ENCODE measurements around the gene SP7.
"Not testable (repeated sequence)": the region's sequence is repeated elsewhere in the genome, so short reads cannot be mapped to it uniquely, and the experiment has no call there.

DNA sequence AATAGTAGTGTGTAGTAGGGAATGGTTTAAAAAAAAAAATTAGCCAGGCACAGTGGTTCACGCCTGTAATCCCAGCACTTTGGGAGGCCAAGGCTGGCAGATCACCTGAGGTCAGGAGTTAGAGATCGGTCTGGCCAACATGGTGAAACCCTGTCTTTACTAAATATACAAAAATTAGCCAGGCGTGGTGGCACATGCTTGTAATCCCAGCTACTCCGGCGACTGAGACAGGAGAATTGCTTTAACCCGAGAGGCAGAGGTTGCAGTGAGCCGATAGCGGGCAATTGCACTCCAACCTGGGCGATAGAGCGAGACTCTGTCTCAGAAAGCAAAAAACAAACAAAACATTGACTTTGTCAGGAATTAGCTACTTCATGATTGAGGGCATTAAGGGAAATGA, 39.0 kb downstream of the SP7 start:
- not testable (repeated sequence) for TF ChIP-seq YY1 (IDR thresholded peaks at IDR 0.05; ENCODE audit: insufficient read depth, insufficient read length); ZNF274 (IDR thresholded peaks at IDR 0.05; ENCODE audit: low read depth, low read length)

All from NT2/D1 (cell line).